Neural cell (in vitro differentiated cells): ENCODE measurements around the gene PRR5. TPM values are rescaled to one million over a fixed set of nuclear protein-coding genes. Genes with fewer than 3 reads are reported as not detected.

Experiments used
- H2AFZ ChIP-seq: fragments of 200-600, 300-800 bp; sonication (generic), shearing (Covaris generic); 2 replicates; pipeline ENCODE4 v1.6.0; 2014; ENCODE audit warnings: low read depth, mild to moderate bottlenecking, antibody characterized with exemption, low read length, moderate library complexity
- H3F3A ChIP-seq: fragments of 200-600 bp; shearing (Covaris generic); 2 replicates; pipeline ENCODE4 v1.6.1; 2016; ENCODE audit warnings: mild to moderate bottlenecking, moderate library complexity, mixed read lengths, antibody characterized with exemption, low read length; ENCODE audit not compliant: insufficient read depth, poor library complexity, severe bottlenecking
- H3K27ac ChIP-seq: fragments of 200-600, 300-800 bp; sonication (generic), shearing (Covaris generic); 2 replicates; pipeline ENCODE4 v1.5.1; 2014; ENCODE audit warnings: mild to moderate bottlenecking, low read length, moderate library complexity
- H3K27me3 ChIP-seq: fragments of 300-800, 200-600 bp; sonication (generic), shearing (Covaris generic); 2 replicates; pipeline ENCODE4 v1.6.0; 2014; ENCODE audit warnings: mild to moderate bottlenecking, low read depth, low read length, moderate library complexity; ENCODE audit not compliant: insufficient read depth
- H3K36me3 ChIP-seq: fragments of 300-800, 200-600 bp; sonication (generic), shearing (Covaris generic); 2 replicates; pipeline ENCODE4 v1.5.1; 2014; ENCODE audit warnings: mild to moderate bottlenecking, antibody characterized with exemption, low read length, moderate library complexity; ENCODE audit not compliant: insufficient read depth
- H3K4me2 ChIP-seq: fragments of 300-800, 200-600 bp; sonication (generic), shearing (Covaris generic); 2 replicates; pipeline ENCODE4 v1.6.0; 2014; ENCODE audit warnings: mild to moderate bottlenecking, low read length
- H3K4me3 ChIP-seq: fragments of 300-800, 200-600 bp; sonication (generic), shearing (Covaris generic); 2 replicates; pipeline ENCODE4 v1.5.1; 2014; ENCODE audit warnings: mild to moderate bottlenecking, low read length, moderate library complexity
- H3K79me2 ChIP-seq: fragments of 200-600 bp; shearing (Covaris generic); replicated peaks from 2 replicates; pipeline ENCODE4 v1.6.0; 2014; ENCODE audit warnings: mild to moderate bottlenecking, low read length, moderate library complexity; ENCODE audit not compliant: insufficient read depth
- H3K9ac ChIP-seq: fragments of 300-800, 200-600 bp; sonication (generic), shearing (Covaris generic); 2 replicates; pipeline ENCODE4 v1.6.1; 2016; ENCODE audit warnings: mild to moderate bottlenecking, low read length, mixed read lengths
- H3K9me2 ChIP-seq: fragments of 200-600 bp; shearing (Covaris generic); 2 replicates; pipeline ENCODE4 v1.6.1; 2016; ENCODE audit warnings: mild to moderate bottlenecking, low read length, mixed read lengths; ENCODE audit not compliant: insufficient read depth
- H3K9me3 ChIP-seq: fragments of 200-600, 300-800 bp; sonication (generic), shearing (Covaris generic); 2 replicates; pipeline ENCODE4 v1.6.1; 2016; ENCODE audit warnings: mild to moderate bottlenecking, mixed run types, low read length, moderate library complexity, mixed read lengths
- H4K20me1 ChIP-seq: fragments of 200-600 bp; shearing (Covaris generic); 2 replicates; pipeline ENCODE4 v1.6.1; 2016; ENCODE audit warnings: mild to moderate bottlenecking, mixed run types; ENCODE audit not compliant: insufficient read depth
- CTCF ChIP-seq: fragments of 450-650 bp; IDR thresholded peaks from 2 replicates; pipeline ENCODE4 v1.5.1; 2014; ENCODE audit warnings: antibody characterized with exemption, mild to moderate bottlenecking, moderate library complexity; ENCODE audit not compliant: poor library complexity, severe bottlenecking
- EZH2 ChIP-seq: fragments of 200-600, 300-800 bp; shearing (Covaris generic), sonication (generic); IDR thresholded peaks from 2 replicates; pipeline ENCODE4 v1.6.1; 2014; ENCODE audit warnings: antibody characterized with exemption, low read length, borderline replicate concordance, mild to moderate bottlenecking; ENCODE audit not compliant: insufficient read depth, poor library complexity, severe bottlenecking
- MXI1 ChIP-seq: fragments of 450-650 bp; conservative IDR thresholded peaks from 2 replicates; pipeline ENCODE4 v1.6.1; 2014; ENCODE audit warnings: antibody characterized with exemption, mild to moderate bottlenecking; ENCODE audit not compliant: poor library complexity, severe bottlenecking
- POLR2AphosphoS5 ChIP-seq: IDR thresholded peaks from 2 replicates; pipeline ENCODE4 v1.6.1; 2012
- RAD21 ChIP-seq: fragments of 450-650 bp; conservative IDR thresholded peaks from 2 replicates; pipeline ENCODE4 v1.6.1; 2014; ENCODE audit warnings: antibody characterized with exemption, mild to moderate bottlenecking, moderate library complexity
- REST ChIP-seq: IDR thresholded peaks from 2 replicates; pipeline ENCODE4 v1.6.1; 2012; ENCODE audit warnings: borderline replicate concordance
- SMC3 ChIP-seq: fragments of 450-650 bp; conservative IDR thresholded peaks from 2 replicates; pipeline ENCODE4 v1.6.1; 2014; ENCODE audit warnings: antibody characterized with exemption, mild to moderate bottlenecking, moderate library complexity; ENCODE audit not compliant: poor library complexity
- TAF1 ChIP-seq: IDR thresholded peaks from 2 replicates; pipeline ENCODE4 v1.6.1; 2012; ENCODE audit warnings: low read depth
- polyA plus RNA-seq: library from polyadenylated mRNA; depleted of rRNA; stranded (reverse); fragments of >200 nt; gene quantifications from 2 replicates; pipeline ENCODE4 v1.2.3, GENCODE V29; 2014

PRR5 gene
- polyA plus RNA-seq, 1 donor from 2014 or later: 16.2 TPM

GRCh38 chr22:44707178-44707577 lies 5.2 kb downstream of the PRR5 start:
- H3K9ac ChIP-seq: no peak overlapping the region
- no peak overlapping the region for H2AFZ ChIP-seq
- no peak overlapping the region for H3K27ac ChIP-seq
- no peaks in the 10 kb centered on the region for H3K9me3 ChIP-seq
- no peak for TF ChIP-seq CTCF
- TF ChIP-seq RAD21: no peak
- TF ChIP-seq EZH2: no peak
- TF ChIP-seq POLR2AphosphoS5: no peak
- no peak for TF ChIP-seq MXI1
- no peak for TF ChIP-seq TAF1
- no peak for TF ChIP-seq SMC3
- H3K79me2 ChIP-seq: no peaks in the 10 kb centered on the region
- H3K4me2 ChIP-seq: no peak overlapping the region
- H3K36me3 ChIP-seq: no peaks in the 10 kb centered on the region
- H3K27me3 ChIP-seq: peaks cover 14% of the 10 kb centered on the region
- H3K9me2 ChIP-seq: no peaks in the 10 kb centered on the region
- H3F3A ChIP-seq: no peaks in the 10 kb centered on the region
- no peak overlapping the region for H3K4me3 ChIP-seq
- no peaks in the 10 kb centered on the region for H4K20me1 ChIP-seq

GRCh38 chr22:44707752-44708151 lies 5.7 kb downstream of the PRR5 start:
- no peak for TF ChIP-seq REST
- TF ChIP-seq CTCF: no peak
- TF ChIP-seq RAD21: no peak
- Histone ChIP-seq H3K36me3 (no peaks in the 10 kb centered on the region), H3F3A (no peaks in the 10 kb centered on the region), H3K27me3 (peaks cover 10% of the 10 kb centered on the region), H2AFZ (no peak overlapping the region), H3K4me2 (no peak overlapping the region), H3K9ac (no peak overlapping the region), H3K9me3 (no peaks in the 10 kb centered on the region), H3K4me3 (no peak overlapping the region), H4K20me1 (no peaks in the 10 kb centered on the region), H3K79me2 (no peaks in the 10 kb centered on the region), H3K27ac (no peak overlapping the region), H3K9me2 (no peaks in the 10 kb centered on the region)
